SK-N-SH treated with all-trans-retinoic acid at 6 μM for 48 hours (cell line): Measurements from ENCODE around the gene PRPF19.

Source experiments
- ATAC-seq: fragments of 200-7000 bp; cut with Tn5 transposase; 3 replicates; pipeline ENCODE4 v1.9.1; 2020; ENCODE audit warnings: mild to moderate bottlenecking, moderate library complexity
- ARNTL ChIP-seq: fragments of 450-650 bp; formaldehyde crosslinking; IDR thresholded peaks from 2 replicates; pipeline ENCODE4 v1.5.0; 2020; ENCODE audit warnings: low read depth, mild to moderate bottlenecking, moderate library complexity, borderline replicate concordance
- CSDC2 ChIP-seq: fragments of 250-450 bp; sonication (Bioruptor Pico); IDR thresholded peaks from 2 replicates; pipeline ENCODE4 v1.5.0; 2020; ENCODE audit warnings: mild to moderate bottlenecking, moderate library complexity
- ESRRG ChIP-seq: fragments of 250-450 bp; sonication (Bioruptor Pico); IDR thresholded peaks from 2 replicates; pipeline ENCODE4 v1.6.1; 2021; ENCODE audit warnings: mild to moderate bottlenecking
- GLIS3 ChIP-seq: fragments of 250-450 bp; sonication (Bioruptor Pico); IDR thresholded peaks from 2 replicates; pipeline ENCODE4 v1.5.0; 2020; ENCODE audit warnings: mild to moderate bottlenecking, moderate library complexity
- ISL1 ChIP-seq: fragments of 250-450 bp; sonication (Bioruptor Pico); IDR thresholded peaks from 2 replicates; pipeline ENCODE4 v2.1.2; 2022; ENCODE audit warnings: mild to moderate bottlenecking, moderate library complexity
- OSR1 ChIP-seq: fragments of 250-450 bp; sonication (Bioruptor Pico); IDR thresholded peaks from 2 replicates; pipeline ENCODE4 v1.8.0; 2022; ENCODE audit warnings: moderate library complexity, mild to moderate bottlenecking, inconsistent platforms
- PPARA ChIP-seq: fragments of 250-450 bp; sonication (Bioruptor Pico); IDR thresholded peaks from 2 replicates; pipeline ENCODE4 v1.5.0; 2020; ENCODE audit warnings: mild to moderate bottlenecking, borderline replicate concordance
- RARB ChIP-seq: fragments of 250-450 bp; sonication (Bioruptor Pico); IDR thresholded peaks from 2 replicates; pipeline ENCODE4 v1.8.0; 2021; ENCODE audit warnings: mild to moderate bottlenecking, moderate library complexity
- SNAI2 ChIP-seq: fragments of 250-450 bp; sonication (Bioruptor Pico); IDR thresholded peaks from 2 replicates; pipeline ENCODE4 v1.5.0; 2020; ENCODE audit warnings: mild to moderate bottlenecking, moderate library complexity
- TCF4 ChIP-seq: fragments of 250-450 bp; sonication (Bioruptor Pico); IDR thresholded peaks from 2 replicates; pipeline ENCODE4 v1.8.0; 2021; ENCODE audit warnings: mild to moderate bottlenecking, moderate library complexity, borderline replicate concordance
- TOX ChIP-seq: fragments of 250-450 bp; sonication (Bioruptor Pico); IDR thresholded peaks from 2 replicates; pipeline ENCODE4 v1.8.0; 2021; ENCODE audit warnings: mild to moderate bottlenecking, moderate library complexity, borderline replicate concordance
- ZC3H10 ChIP-seq: fragments of 250-450 bp; sonication (Bioruptor Pico); IDR thresholded peaks from 2 replicates; pipeline ENCODE4 v1.5.1; 2021; ENCODE audit warnings: mild to moderate bottlenecking, moderate library complexity
- ZFP3 ChIP-seq: fragments of 250-450 bp; sonication (Bioruptor Pico); IDR thresholded peaks from 2 replicates; pipeline ENCODE4 v1.5.0; 2020; ENCODE audit warnings: mild to moderate bottlenecking, moderate library complexity
- ZFP30 ChIP-seq: fragments of 450-650 bp; formaldehyde crosslinking; IDR thresholded peaks from 2 replicates; pipeline ENCODE4 v1.5.0; 2022; ENCODE audit warnings: mild to moderate bottlenecking, moderate library complexity
- ZNF565 ChIP-seq: fragments of 450-650 bp; formaldehyde crosslinking; conservative IDR thresholded peaks from 2 replicates; pipeline ENCODE4 v1.5.0; 2020; ENCODE audit warnings: low read depth, mild to moderate bottlenecking, moderate library complexity
- ZNF8 ChIP-seq: fragments of 450-650 bp; formaldehyde crosslinking; IDR thresholded peaks from 2 replicates; pipeline ENCODE4 v1.5.0; 2020; ENCODE audit warnings: mild to moderate bottlenecking, moderate library complexity
- TF ChIP-seq, protein P1 (sequence below): fragments of 250-450 bp; sonication (Bioruptor Pico); IDR thresholded peaks from 2 replicates; pipeline ENCODE4 v1.8.0; 2020; ENCODE audit warnings: mild to moderate bottlenecking, moderate library complexity, borderline replicate concordance
- TF ChIP-seq, protein P2 (sequence below): fragments of 250-450 bp; sonication (Bioruptor Pico); IDR thresholded peaks from 2 replicates; pipeline ENCODE4 v1.5.1; 2021; ENCODE audit warnings: mild to moderate bottlenecking, moderate library complexity
- TF ChIP-seq, protein P3 (sequence below): fragments of 250-450 bp; sonication (Bioruptor Pico); IDR thresholded peaks from 2 replicates; pipeline ENCODE4 v1.5.0; 2020; ENCODE audit warnings: mild to moderate bottlenecking, moderate library complexity
- TF ChIP-seq, protein P4 (sequence below): fragments of 250-450 bp; sonication (Bioruptor Pico); IDR thresholded peaks from 2 replicates; pipeline ENCODE4 v1.8.0; 2021; ENCODE audit warnings: low read depth, mild to moderate bottlenecking, moderate library complexity, borderline replicate concordance

Gene PRPF19

DNA sequence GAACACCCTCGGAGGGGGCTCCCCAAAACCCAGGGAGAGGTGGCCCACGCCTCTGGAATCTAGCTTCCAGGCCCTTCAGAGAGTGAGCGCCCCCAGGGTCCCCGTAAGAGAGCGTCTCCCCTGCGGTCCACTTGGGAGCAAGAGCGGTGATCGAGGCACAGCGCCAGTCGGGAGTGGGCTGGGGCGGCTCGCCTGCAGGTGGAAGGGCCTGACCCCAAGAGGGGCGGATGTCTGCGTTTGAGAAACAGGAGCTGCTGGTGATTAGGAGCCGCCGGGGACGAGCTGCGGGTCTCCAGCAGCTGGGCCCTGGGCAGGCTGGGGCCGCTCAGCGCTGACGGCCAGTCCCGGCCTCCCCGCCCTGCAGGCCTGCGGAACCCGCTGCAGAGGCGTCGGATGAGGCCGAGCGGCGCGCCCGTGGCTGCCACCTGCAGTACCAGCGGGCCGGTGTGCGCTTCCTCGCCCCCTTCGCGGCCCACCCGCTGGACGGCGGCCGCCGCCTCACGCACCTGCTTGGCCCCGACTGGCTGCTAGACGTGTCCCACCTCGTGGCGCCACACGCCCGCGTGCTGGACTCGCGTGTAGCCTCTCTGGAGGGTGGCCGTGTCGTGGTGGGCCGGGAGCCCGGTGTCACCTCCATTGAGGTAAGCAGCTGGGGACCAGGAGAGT is 27.9 kb upstream of the PRPF19 start:
- TF ChIP-seq, protein P1, sequence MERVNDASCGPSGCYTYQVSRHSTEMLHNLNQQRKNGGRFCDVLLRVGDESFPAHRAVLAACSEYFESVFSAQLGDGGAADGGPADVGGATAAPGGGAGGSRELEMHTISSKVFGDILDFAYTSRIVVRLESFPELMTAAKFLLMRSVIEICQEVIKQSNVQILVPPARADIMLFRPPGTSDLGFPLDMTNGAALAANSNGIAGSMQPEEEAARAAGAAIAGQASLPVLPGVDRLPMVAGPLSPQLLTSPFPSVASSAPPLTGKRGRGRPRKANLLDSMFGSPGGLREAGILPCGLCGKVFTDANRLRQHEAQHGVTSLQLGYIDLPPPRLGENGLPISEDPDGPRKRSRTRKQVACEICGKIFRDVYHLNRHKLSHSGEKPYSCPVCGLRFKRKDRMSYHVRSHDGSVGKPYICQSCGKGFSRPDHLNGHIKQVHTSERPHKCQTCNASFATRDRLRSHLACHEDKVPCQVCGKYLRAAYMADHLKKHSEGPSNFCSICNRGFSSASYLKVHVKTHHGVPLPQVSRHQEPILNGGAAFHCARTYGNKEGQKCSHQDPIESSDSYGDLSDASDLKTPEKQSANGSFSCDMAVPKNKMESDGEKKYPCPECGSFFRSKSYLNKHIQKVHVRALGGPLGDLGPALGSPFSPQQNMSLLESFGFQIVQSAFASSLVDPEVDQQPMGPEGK (CRISPR knock-in tag), result no peak
- TF ChIP-seq, protein P2, sequence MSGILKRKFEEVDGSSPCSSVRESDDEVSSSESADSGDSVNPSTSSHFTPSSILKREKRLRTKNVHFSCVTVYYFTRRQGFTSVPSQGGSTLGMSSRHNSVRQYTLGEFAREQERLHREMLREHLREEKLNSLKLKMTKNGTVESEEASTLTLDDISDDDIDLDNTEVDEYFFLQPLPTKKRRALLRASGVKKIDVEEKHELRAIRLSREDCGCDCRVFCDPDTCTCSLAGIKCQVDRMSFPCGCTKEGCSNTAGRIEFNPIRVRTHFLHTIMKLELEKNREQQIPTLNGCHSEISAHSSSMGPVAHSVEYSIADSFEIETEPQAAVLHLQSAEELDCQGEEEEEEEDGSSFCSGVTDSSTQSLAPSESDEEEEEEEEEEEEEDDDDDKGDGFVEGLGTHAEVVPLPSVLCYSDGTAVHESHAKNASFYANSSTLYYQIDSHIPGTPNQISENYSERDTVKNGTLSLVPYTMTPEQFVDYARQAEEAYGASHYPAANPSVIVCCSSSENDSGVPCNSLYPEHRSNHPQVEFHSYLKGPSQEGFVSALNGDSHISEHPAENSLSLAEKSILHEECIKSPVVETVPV (CRISPR knock-in tag), result no peak
- no peak for TF ChIP-seq ZFP30
- TF ChIP-seq, protein P3, sequence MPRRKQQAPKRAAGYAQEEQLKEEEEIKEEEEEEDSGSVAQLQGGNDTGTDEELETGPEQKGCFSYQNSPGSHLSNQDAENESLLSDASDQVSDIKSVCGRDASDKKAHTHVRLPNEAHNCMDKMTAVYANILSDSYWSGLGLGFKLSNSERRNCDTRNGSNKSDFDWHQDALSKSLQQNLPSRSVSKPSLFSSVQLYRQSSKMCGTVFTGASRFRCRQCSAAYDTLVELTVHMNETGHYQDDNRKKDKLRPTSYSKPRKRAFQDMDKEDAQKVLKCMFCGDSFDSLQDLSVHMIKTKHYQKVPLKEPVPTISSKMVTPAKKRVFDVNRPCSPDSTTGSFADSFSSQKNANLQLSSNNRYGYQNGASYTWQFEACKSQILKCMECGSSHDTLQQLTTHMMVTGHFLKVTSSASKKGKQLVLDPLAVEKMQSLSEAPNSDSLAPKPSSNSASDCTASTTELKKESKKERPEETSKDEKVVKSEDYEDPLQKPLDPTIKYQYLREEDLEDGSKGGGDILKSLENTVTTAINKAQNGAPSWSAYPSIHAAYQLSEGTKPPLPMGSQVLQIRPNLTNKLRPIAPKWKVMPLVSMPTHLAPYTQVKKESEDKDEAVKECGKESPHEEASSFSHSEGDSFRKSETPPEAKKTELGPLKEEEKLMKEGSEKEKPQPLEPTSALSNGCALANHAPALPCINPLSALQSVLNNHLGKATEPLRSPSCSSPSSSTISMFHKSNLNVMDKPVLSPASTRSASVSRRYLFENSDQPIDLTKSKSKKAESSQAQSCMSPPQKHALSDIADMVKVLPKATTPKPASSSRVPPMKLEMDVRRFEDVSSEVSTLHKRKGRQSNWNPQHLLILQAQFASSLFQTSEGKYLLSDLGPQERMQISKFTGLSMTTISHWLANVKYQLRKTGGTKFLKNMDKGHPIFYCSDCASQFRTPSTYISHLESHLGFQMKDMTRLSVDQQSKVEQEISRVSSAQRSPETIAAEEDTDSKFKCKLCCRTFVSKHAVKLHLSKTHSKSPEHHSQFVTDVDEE, result no peak
- no peak for TF ChIP-seq ARNTL (CRISPR knock-in tag)
- TF ChIP-seq TOX (CRISPR knock-in tag), result no peak
- TF ChIP-seq OSR1 (CRISPR knock-in tag), result no peak
- TF ChIP-seq ZNF565 (CRISPR knock-in tag), result no peak
- TF ChIP-seq ESRRG, result no peak
- no peak for TF ChIP-seq ZNF8 (CRISPR knock-in tag)
- TF ChIP-seq RARB, result no peak
- no peak for TF ChIP-seq PPARA
- no peak for TF ChIP-seq ZC3H10 (CRISPR knock-in tag)
- TF ChIP-seq TCF4 (CRISPR knock-in tag), result no peak
- TF ChIP-seq ZFP3 (CRISPR knock-in tag), result no peak
- no peak for TF ChIP-seq GLIS3 (CRISPR knock-in tag)
- TF ChIP-seq, protein P4, sequence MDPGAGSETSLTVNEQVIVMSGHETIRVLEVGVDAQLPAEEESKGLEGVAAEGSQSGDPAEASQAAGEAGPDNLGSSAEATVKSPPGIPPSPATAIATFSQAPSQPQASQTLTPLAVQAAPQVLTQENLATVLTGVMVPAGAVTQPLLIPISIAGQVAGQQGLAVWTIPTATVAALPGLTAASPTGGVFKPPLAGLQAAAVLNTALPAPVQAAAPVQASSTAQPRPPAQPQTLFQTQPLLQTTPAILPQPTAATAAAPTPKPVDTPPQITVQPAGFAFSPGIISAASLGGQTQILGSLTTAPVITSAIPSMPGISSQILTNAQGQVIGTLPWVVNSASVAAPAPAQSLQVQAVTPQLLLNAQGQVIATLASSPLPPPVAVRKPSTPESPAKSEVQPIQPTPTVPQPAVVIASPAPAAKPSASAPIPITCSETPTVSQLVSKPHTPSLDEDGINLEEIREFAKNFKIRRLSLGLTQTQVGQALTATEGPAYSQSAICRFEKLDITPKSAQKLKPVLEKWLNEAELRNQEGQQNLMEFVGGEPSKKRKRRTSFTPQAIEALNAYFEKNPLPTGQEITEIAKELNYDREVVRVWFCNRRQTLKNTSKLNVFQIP (CRISPR knock-in tag), result no peak
- TF ChIP-seq SNAI2 (CRISPR knock-in tag), result no peak
- TF ChIP-seq ISL1 (CRISPR knock-in tag), result no peak
- no peak for TF ChIP-seq CSDC2
- ATAC-seq, result no peak

DNA sequence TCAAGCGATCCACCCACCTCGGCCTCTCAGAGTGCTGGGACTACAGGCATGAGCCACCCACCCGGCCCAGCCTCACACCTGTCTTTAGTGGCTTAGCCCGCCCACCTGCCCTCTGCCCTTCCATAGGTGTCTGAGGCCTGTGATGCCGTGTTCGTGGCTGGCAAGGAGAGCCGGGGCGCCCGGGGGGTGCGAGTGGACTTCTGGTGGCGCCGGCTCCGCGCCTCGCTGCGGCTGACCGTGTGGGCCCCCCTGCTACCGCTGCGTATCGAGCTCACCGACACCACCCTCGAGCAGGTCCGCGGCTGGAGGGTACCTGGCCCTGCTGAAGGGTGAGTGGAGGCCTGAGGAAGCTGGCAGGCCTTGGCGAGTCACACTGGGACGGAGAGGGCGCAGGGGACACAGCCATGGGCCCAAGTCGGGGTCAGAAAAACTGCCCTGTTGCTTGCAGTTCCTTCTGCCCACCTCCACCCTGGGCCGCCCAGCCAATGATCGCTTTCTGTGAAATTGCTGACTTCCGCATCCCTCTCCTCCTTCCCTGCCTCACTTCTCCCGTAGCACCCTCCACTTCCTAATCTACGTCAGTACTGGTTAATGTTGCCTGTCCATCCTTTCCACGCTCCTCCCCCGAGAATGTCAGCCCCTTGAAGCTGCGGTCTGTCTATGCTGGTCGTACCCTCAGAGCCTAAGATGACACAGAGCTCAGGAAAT is 27.2 kb upstream of the PRPF19 start:
- no peak for ATAC-seq
- TF ChIP-seq ARNTL (CRISPR knock-in tag), result no peak
- TF ChIP-seq, protein P4 (CRISPR knock-in tag), result no peak
